Duodenal mucosa (tissue), 2 donors: ENCODE measurements around the gene LCAT.

Source experiments
- H3K27ac ChIP-seq: one replicate; pipeline ENCODE4 v1.7.0; 2013; ENCODE audit warnings: low read depth, low read length
- H3K27me3 ChIP-seq, 2 donors: one replicate each; pipeline ENCODE4 v1.7.0; 2013; ENCODE audit warnings: low read length in 2 of 2, control low read depth in 1 of 2; ENCODE audit not compliant: insufficient read depth in 2 of 2, control insufficient read depth in 1 of 2
- H3K36me3 ChIP-seq, 2 donors: one replicate each; pipeline ENCODE4 v1.7.0; 2013; ENCODE audit warnings: low read length in 2 of 2, control low read depth in 1 of 2; ENCODE audit not compliant: insufficient read depth in 2 of 2, control insufficient read depth in 1 of 2
- H3K4me1 ChIP-seq, 2 donors: one replicate each; pipeline ENCODE4 v1.7.0; 2013; ENCODE audit warnings: low read length in 2 of 2, control low read depth in 1 of 2; ENCODE audit not compliant: insufficient read depth in 2 of 2, control insufficient read depth in 1 of 2
- H3K4me3 ChIP-seq, 2 donors: one replicate each; pipeline ENCODE4 v1.7.0; 2013; ENCODE audit warnings: low read length in 2 of 2, low read depth in 1 of 2
- H3K9ac ChIP-seq, 2 donors: one replicate each; pipeline ENCODE4 v1.7.0; 2013; ENCODE audit warnings: low read length in 2 of 2, low read depth in 1 of 2
- H3K9me3 ChIP-seq, 2 donors: one replicate each; pipeline ENCODE4 v1.7.0; 2013; ENCODE audit warnings: low read length in 2 of 2, control low read depth in 1 of 2; ENCODE audit not compliant: control insufficient read depth in 1 of 2

The LCAT gene

GRCh38 chr16:67962135-67962534, 18.2 kb upstream of the LCAT start:
- Histone ChIP-seq H3K4me1 (peaks cover 21 to 63% of the 10 kb centered on the region in 2 donors), H3K36me3 (peaks cover 3 to 31% of the 10 kb centered on the region in 2 donors), H3K4me3 (no peak overlapping the region), H3K9ac (no peak overlapping the region), H3K9me3 (no peaks in the 10 kb centered on the region), H3K27ac (no peak overlapping the region), H3K27me3 (peaks cover 0 to under 1% of the 10 kb centered on the region in 2 donors)

- H3K4me3 ChIP-seq = no peak overlapping the region
- H3K27ac ChIP-seq = no peak overlapping the region
- no peak overlapping the region for H3K9ac ChIP-seq
- H3K27me3 ChIP-seq = no peaks in the 10 kb centered on the region
- H3K4me1 ChIP-seq = peaks cover 15 to 57% of the 10 kb centered on the region in 2 donors
- no peaks in the 10 kb centered on the region for H3K9me3 ChIP-seq
- H3K36me3 ChIP-seq = peaks cover 3 to 31% of the 10 kb centered on the region in 2 donors
Measured at GRCh38 chr16:67961551-67961957, 17.6 kb upstream of the LCAT start.

DNA sequence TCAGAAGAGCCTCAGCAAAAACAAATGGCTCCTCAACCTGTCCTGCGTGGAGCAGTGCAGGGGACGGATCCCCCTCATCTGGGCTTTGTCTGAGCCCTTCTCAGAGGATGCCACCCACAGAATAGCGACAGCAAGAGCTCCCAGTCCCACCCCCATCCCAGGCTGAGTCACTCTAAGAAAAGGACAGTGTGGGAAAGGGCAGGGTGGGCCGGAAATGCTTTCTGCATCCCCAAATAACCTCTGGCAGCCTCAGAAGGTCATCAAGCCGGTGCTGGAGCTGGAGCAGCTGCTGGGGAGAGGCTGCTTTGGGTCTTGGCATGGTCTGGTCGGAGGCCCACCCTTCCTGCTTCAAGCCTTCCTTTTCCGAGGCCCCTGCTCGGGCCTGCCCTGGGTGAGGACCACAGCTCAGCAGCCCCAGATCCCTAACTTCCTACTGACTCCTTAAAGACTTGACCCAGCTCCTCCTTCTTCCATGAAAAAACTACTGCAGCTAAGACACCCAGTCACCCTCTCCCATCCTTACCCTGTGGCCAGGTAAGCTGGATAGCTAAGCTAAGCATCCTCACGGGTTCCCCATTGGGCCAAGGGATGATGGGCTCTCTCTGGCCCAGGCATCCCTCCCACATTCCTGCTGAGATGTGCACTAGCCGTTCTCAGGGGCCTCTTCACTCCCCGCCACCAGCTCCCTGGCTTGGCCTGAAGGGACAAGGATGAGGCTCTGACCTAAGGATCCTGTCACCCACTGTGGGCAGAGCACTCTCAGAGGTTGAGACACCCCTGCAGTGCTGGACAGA, 15.8 kb upstream of the LCAT start:
- H3K4me1 ChIP-seq = peaks cover 9 to 40% of the 10 kb centered on the region in 2 donors
- no peaks in the 10 kb centered on the region for H3K27me3 ChIP-seq
- no peaks in the 10 kb centered on the region for H3K9me3 ChIP-seq
- H3K4me3 ChIP-seq = no peak overlapping the region
- H3K36me3 ChIP-seq = peaks cover 3 to 31% of the 10 kb centered on the region in 2 donors
- peak overlapping the region in 1 of 2 donors; percentile 25 for H3K9ac ChIP-seq
- H3K27ac ChIP-seq = peak overlapping the region; percentile 62

DNA sequence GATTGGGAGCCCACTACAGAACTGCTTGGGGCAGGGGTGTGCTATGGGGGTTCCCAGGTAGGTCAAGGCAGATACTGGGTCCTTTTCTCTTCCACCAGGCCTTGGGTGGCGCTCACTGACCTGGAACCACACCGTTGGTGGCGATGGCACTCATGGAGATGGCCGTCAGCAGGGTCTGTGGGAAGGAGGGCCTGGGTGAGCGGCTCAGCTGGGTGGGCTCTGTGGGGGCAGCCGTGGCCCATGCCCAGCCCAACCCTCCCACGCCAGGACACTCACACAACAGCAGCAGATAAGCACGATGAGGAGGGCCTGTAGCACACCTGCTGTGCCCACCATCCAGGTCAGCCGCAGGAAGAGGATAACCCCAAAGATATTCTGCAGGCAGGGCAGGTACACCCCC, 13.7 kb upstream of the LCAT start:
- Histone ChIP-seq H3K9me3 (no peaks in the 10 kb centered on the region), H3K36me3 (peaks cover 3 to 40% of the 10 kb centered on the region in 2 donors), H3K27me3 (no peaks in the 10 kb centered on the region), H3K9ac (no peak overlapping the region), H3K4me1 (peaks cover 6 to 23% of the 10 kb centered on the region in 2 donors), H3K4me3 (no peak overlapping the region), H3K27ac (no peak overlapping the region)

GRCh38 chr16:67954421-67955196, 10.7 kb upstream of the LCAT start:
- H3K9ac ChIP-seq = no peak overlapping the region
- H3K9me3 ChIP-seq = no peaks in the 10 kb centered on the region
- H3K4me1 ChIP-seq = no peaks in the 10 kb centered on the region
- H3K27me3 ChIP-seq = no peaks in the 10 kb centered on the region
- H3K27ac ChIP-seq = no peak overlapping the region
- H3K4me3 ChIP-seq = no peak overlapping the region
- H3K36me3 ChIP-seq = peaks cover 0 to 35% of the 10 kb centered on the region in 2 donors

GRCh38 chr16:67953641-67954375, 9.9 kb upstream of the LCAT start:
- Histone ChIP-seq H3K9ac (no peak overlapping the region), H3K27me3 (no peaks in the 10 kb centered on the region), H3K9me3 (no peaks in the 10 kb centered on the region), H3K27ac (no peak overlapping the region), H3K4me1 (no peaks in the 10 kb centered on the region), H3K36me3 (peaks cover 0 to 38% of the 10 kb centered on the region in 2 donors), H3K4me3 (no peak overlapping the region)

- Histone ChIP-seq H3K4me1 (no peaks in the 10 kb centered on the region), H3K9ac (no peak overlapping the region), H3K27ac (no peak overlapping the region), H3K36me3 (peaks cover 3 to 48% of the 10 kb centered on the region in 2 donors), H3K27me3 (no peaks in the 10 kb centered on the region), H3K9me3 (no peaks in the 10 kb centered on the region), H3K4me3 (no peak overlapping the region)
Measured at GRCh38 chr16:67951485-67951884, 7.6 kb upstream of the LCAT start.

- Histone ChIP-seq H3K9me3 (no peaks in the 10 kb centered on the region), H3K9ac (no peak overlapping the region), H3K27me3 (no peaks in the 10 kb centered on the region), H3K27ac (no peak overlapping the region), H3K4me3 (no peak overlapping the region), H3K4me1 (no peaks in the 10 kb centered on the region), H3K36me3 (peaks cover 3 to 59% of the 10 kb centered on the region in 2 donors)
Measured at GRCh38 chr16:67950335-67950843, 6.5 kb upstream of the LCAT start.

GRCh38 chr16:67949645-67950044, 5.7 kb upstream of the LCAT start:
- no peak overlapping the region for H3K9ac ChIP-seq
- peaks cover 0 to under 1% of the 10 kb centered on the region in 2 donors for H3K4me1 ChIP-seq
- no peak overlapping the region for H3K27ac ChIP-seq
- H3K9me3 ChIP-seq = no peaks in the 10 kb centered on the region
- peaks cover 3 to 66% of the 10 kb centered on the region in 2 donors for H3K36me3 ChIP-seq
- no peaks in the 10 kb centered on the region for H3K27me3 ChIP-seq
- H3K4me3 ChIP-seq = no peak overlapping the region
